Muscle layer of duodenum (tissue), 2 donors: Measurements from ENCODE around the gene DMD.

ENCODE experiments used
- H3K27ac ChIP-seq: one replicate; pipeline ENCODE4 v1.7.0; 2013; ENCODE audit warnings: mild to moderate bottlenecking, low read length
- H3K27me3 ChIP-seq: one replicate; pipeline ENCODE4 v1.7.0; 2013; ENCODE audit warnings: low read depth, mild to moderate bottlenecking, control low read depth, low read length
- H3K36me3 ChIP-seq, 2 donors: one replicate each; pipeline ENCODE4 v1.7.0; 2013; ENCODE audit warnings: low read length in 2 of 2, control low read depth in 1 of 2, mild to moderate bottlenecking in 1 of 2; ENCODE audit not compliant: insufficient read depth in 2 of 2, control insufficient read depth in 1 of 2
- H3K4me1 ChIP-seq, 2 donors: one replicate each; pipeline ENCODE4 v1.7.0; 2013; ENCODE audit warnings: low read length in 2 of 2, mild to moderate bottlenecking in 2 of 2, control low read depth in 1 of 2, moderate library complexity in 1 of 2; ENCODE audit not compliant: insufficient read depth in 2 of 2, control insufficient read depth in 1 of 2
- H3K4me3 ChIP-seq, 2 donors: one replicate each; pipeline ENCODE4 v1.7.0; 2013; ENCODE audit warnings: low read length in 2 of 2, low read depth in 1 of 2, mild to moderate bottlenecking in 1 of 2
- H3K9me3 ChIP-seq, 2 donors: one replicate each; pipeline ENCODE4 v1.7.0; 2013; ENCODE audit warnings: low read length in 2 of 2, control low read depth in 1 of 2, mild to moderate bottlenecking in 1 of 2; ENCODE audit not compliant: control insufficient read depth in 1 of 2
- donor health status: healthy.

Gene DMD

DNA sequence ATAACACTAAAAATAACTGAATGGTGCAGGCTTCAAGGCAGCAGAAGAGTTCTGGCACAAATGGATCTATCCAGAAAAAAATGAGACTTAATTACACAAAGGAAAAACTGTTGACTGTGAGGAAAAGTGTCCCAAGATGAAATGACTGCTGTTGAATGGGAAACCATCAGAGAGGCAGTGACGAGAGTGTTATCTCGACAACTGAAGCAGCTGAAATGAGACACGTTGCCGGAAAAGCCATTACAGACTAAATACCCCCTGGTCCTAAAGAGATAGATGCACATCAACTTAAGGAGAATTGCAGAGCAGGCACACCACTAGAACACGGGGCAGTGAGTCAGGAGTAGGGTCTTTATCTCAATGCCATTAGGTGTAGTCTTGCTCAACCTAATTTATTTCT lies 277.8 kb downstream of the DMD start:
- H3K4me1 ChIP-seq = no peaks in the 10 kb centered on the region
- no peaks in the 10 kb centered on the region for H3K9me3 ChIP-seq
- H3K27ac ChIP-seq = no peak overlapping the region
- H3K4me3 ChIP-seq = no peak overlapping the region
- H3K27me3 ChIP-seq = no peaks in the 10 kb centered on the region
- no peaks in the 10 kb centered on the region for H3K36me3 ChIP-seq

DNA sequence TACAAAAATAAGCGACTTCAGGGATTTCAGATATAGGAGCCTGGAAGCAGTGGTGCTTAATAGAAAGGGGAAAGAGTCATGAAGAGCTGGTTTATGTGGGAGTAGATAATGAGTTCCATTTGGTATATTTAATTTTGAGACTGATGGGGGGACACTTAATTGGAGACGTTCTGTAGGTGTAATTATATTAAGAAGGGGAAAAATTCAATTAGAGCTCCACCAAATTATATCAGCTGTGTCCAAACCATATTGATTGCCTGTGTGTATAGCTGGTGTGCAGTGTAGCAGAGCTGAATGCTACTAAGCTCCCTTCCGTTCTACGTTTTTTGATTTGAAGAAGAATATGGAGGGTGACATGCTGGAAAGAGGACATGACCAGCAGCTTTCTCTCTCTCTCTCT lies 282.3 kb downstream of the DMD start:
- Histone ChIP-seq H3K4me3 (no peak overlapping the region), H3K27me3 (no peaks in the 10 kb centered on the region), H3K9me3 (no peaks in the 10 kb centered on the region), H3K4me1 (no peaks in the 10 kb centered on the region), H3K36me3 (no peaks in the 10 kb centered on the region), H3K27ac (no peak overlapping the region)

DNA sequence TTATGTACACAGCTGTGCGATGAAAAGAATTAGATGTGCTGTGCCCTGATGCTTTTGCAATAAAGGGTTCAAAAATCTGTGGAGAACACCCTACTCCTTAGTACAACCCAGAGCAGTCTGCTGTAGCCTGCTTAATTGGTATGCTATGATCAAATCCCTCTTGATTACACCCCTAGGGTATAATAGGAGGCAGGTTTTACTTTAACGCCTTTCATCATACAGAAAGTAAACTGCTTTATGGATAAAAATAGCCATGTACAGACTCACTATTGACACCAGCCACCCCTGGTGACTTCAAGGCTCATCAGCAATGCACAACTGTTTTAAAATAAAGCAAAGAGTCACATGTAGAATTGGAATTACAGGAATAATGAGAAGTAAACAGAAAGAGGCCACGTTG lies 315.3 kb downstream of the DMD start:
- H3K27ac ChIP-seq = no peak overlapping the region
- H3K4me3 ChIP-seq = no peak overlapping the region
- H3K27me3 ChIP-seq = no peaks in the 10 kb centered on the region
- H3K36me3 ChIP-seq = no peaks in the 10 kb centered on the region
- H3K9me3 ChIP-seq = no peaks in the 10 kb centered on the region
- no peaks in the 10 kb centered on the region for H3K4me1 ChIP-seq

DNA sequence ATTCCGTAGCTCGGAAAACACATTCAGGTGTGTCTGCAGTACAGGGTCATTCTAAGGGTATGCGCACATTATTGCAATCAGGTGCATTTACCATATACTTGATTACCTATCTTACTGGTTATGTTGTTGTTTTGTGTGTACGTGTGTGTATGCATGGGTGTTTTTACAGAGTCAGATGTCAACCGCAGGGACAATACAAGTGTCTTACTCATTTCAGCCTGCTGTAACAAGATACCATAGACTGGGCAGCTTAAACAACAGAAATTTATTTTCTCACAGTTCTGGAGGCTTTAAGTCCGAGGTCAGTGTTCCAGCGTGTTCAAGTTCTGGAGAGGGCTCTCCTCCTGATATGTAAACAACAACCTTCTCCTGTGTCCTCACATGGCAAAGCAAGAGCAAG lies 316.7 kb downstream of the DMD start:
- Histone ChIP-seq H3K4me3 (no peak overlapping the region), H3K9me3 (no peaks in the 10 kb centered on the region), H3K27ac (no peak overlapping the region), H3K4me1 (no peaks in the 10 kb centered on the region), H3K27me3 (no peaks in the 10 kb centered on the region), H3K36me3 (no peaks in the 10 kb centered on the region)

DNA sequence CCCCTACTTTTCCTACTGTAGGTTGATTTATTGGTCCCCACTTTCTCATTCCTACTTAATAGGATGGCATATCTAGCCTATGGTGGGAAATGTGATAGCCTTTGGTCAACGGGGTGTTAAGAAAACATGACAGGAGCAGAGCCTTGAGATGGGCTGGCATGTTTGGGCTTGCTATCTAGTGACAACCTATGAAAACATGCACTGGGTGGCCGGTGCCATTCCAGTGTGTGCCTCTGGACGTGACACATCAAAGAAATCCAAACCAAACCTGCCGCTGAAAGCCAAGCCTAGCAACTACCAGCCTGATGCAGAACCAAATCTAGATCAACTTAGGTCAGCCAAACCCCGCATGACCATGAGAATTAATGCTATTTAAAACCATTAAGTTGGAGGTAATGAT lies 317.6 kb downstream of the DMD start:
- Histone ChIP-seq H3K27ac (no peak overlapping the region), H3K4me3 (no peak overlapping the region), H3K36me3 (no peaks in the 10 kb centered on the region), H3K4me1 (no peaks in the 10 kb centered on the region), H3K27me3 (no peaks in the 10 kb centered on the region), H3K9me3 (no peaks in the 10 kb centered on the region)

DNA sequence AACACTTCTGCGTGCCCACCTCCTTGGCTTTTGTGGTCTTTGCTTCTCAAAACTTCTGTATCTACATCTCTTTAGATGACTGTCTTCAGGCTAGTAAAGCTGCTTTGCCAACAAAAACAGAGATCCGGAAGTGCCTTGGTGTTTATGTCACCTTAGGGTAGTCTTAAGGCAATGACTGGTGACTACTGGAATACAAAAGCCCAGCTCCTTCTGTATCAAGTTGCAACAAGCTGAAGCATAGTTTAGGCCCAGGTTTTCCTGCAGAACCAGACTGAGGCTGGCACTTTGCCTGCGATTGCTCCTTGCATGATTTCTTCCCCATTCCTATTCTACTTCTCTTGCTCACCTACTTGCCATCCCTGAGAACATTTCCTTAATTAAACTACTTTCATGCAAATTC lies 333.8 kb downstream of the DMD start:
- no peaks in the 10 kb centered on the region for H3K36me3 ChIP-seq
- no peak overlapping the region for H3K27ac ChIP-seq

DNA sequence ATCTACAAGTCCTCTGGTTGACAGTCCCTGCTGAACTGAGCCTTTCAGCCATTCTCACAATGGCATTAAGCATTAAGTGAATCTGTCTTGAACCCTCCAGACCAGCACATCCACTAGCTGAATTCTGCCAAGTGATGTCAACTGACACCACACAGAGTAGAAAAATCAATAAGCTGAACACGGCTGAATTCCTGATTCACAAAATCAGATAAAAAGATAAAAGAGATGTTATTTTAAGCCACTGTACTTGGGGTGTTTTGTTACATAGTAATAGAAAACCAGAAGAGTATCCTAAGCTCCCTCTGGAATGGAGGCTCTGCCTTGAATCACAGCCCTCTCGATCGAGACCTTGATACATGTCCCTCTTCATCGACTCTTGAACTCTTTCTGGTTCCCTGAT lies 336.5 kb downstream of the DMD start:
- H3K4me3 ChIP-seq = no peak overlapping the region
- H3K4me1 ChIP-seq = no peaks in the 10 kb centered on the region
- no peaks in the 10 kb centered on the region for H3K9me3 ChIP-seq
- H3K27ac ChIP-seq = no peak overlapping the region
- no peaks in the 10 kb centered on the region for H3K27me3 ChIP-seq
- H3K36me3 ChIP-seq = no peaks in the 10 kb centered on the region

More for the DNA sequence above, 333.8 kb downstream of the DMD start:
- Histone ChIP-seq H3K4me1 (no peaks in the 10 kb centered on the region), H3K27me3 (no peaks in the 10 kb centered on the region), H3K4me3 (no peak overlapping the region), H3K9me3 (no peaks in the 10 kb centered on the region)

DNA sequence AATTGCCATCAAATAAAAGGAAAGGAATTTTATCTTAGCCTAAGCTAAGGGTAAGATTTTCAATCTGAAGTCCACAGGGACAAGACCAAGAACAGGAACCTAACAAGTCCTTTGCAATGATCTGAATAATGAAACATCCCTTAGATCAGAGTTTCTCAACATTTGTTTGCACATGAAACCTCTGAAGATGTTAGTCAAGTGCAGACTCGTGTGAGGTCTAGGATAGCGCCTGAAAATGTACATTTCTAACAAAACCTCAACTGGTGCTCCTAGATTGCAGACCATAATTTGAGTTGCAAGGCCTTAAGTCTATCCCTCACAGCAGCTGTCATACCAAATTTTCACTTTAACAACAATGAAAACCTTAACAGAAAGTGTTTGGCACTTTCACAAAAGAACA lies 337.6 kb downstream of the DMD start:
- Histone ChIP-seq H3K27ac (no peak overlapping the region), H3K4me3 (no peak overlapping the region), H3K9me3 (no peaks in the 10 kb centered on the region), H3K4me1 (no peaks in the 10 kb centered on the region), H3K27me3 (no peaks in the 10 kb centered on the region), H3K36me3 (no peaks in the 10 kb centered on the region)

DNA sequence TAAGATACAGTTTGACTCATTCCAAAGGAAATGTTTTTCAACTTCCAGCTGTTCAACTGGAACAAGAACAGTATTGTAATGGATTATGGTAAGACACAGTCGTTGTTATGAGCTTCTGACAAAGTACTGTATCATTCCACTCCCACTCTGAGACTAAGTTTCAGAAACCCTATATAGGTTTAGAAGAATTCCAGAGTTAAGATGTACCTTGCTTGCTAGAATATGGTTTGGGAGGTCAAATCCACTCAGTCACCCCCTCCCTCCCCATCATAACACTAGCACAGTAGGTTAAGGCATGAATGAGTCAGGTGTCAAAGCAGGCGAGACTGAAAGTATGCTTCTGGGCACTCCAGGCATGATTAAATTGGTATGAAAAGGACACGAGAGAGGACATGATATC lies 339.7 kb downstream of the DMD start:
- no peak overlapping the region for H3K27ac ChIP-seq
- H3K9me3 ChIP-seq = no peaks in the 10 kb centered on the region
- H3K4me1 ChIP-seq = no peaks in the 10 kb centered on the region
- H3K27me3 ChIP-seq = no peaks in the 10 kb centered on the region
- H3K4me3 ChIP-seq = no peak overlapping the region
- no peaks in the 10 kb centered on the region for H3K36me3 ChIP-seq

DNA sequence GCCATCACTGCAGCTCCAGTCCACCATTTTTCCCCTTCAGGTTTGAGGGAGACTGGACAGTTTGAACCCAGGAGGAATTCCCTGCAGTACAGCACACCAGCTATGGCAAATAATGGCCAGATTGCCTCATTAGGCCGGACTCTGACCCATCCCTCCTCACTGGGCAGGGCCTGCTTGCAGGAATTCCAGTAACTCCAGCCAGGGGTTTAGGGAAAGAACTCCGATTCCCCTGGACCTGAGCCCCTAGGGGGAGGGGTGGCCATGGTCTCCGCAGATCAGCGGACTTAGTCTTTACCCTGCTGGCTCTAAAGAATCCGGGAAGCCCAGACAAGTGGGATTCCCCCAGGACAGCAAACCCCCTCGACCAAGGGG lies 342.8 kb downstream of the DMD start:
- Histone ChIP-seq H3K9me3 (no peaks in the 10 kb centered on the region), H3K27me3 (no peaks in the 10 kb centered on the region), H3K36me3 (no peaks in the 10 kb centered on the region), H3K4me3 (no peak overlapping the region), H3K27ac (no peak overlapping the region), H3K4me1 (no peaks in the 10 kb centered on the region)

DNA sequence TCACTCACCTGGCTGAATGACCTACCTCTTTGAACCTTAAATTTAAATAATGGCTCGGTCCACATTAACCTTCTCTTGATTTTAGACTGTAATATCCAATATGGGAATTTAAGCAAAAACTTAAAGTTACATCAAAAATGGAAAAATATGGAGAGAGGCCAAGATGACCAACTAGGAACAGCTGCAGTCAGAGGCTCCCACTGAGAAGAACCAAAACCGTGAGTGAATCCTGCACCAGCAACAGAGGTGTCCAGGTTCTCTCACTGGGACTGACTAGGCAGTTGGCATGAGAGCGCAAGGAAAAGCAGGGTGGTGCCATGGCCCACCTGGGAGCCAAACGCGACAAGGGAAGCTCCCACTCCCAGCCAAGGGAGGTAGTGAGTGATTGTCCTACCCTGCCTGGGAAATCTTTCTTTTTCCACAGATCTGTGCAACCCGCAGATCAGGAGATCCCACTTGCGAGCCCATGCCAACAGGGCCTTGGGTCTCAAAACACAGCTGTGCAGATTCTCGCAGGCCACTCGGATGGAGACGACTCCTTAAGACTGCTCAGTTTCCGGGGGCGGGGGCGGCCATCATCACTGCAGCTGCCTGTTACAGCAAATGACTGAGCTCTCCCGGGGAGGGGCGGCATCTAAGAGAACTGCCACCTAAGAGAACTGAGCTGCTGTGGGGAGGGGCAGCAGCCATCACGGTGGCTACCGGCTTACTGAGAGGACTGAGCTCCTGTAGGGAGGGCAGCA lies 343.4 kb downstream of the DMD start:
- Histone ChIP-seq H3K4me3 (no peak overlapping the region), H3K27ac (no peak overlapping the region), H3K9me3 (no peaks in the 10 kb centered on the region), H3K27me3 (no peaks in the 10 kb centered on the region), H3K4me1 (no peaks in the 10 kb centered on the region), H3K36me3 (no peaks in the 10 kb centered on the region)

DNA sequence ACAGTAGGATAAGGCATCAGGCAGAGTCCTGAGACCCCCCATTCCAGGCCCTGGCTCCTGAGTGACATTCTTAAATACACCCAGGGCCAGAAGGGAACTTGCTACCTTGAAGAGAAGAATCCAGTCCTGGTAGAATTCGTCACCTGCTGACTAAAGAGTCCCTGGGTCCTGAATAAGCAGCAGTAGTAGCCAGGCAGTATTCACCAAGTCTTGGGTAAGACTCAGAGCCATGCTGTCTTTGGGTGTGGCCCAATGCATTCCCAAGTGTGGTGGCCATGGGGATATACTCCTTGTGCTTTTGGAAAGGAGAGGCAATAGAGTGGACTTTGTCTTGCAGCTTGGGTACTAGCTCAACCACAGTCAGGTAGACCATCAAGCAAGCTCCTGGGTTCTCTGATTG lies 359.1 kb downstream of the DMD start:
- Histone ChIP-seq H3K4me3 (no peak overlapping the region), H3K27ac (no peak overlapping the region), H3K4me1 (no peaks in the 10 kb centered on the region), H3K27me3 (no peaks in the 10 kb centered on the region), H3K36me3 (no peaks in the 10 kb centered on the region), H3K9me3 (no peaks in the 10 kb centered on the region)
